Fibroblast of lung (primary cell): ENCODE data around the gene CDK6. TPM values are rescaled to one million over a fixed set of nuclear protein-coding genes. Genes with fewer than 3 reads are reported as not detected.

Experiments
- DNase-seq, 2 donors: peaks; one replicate each; pipeline versions ENCODE4 v3.0.0 to v3.0.0-alpha.2; 2010; ENCODE audit warnings: low read depth in 2 of 2
- H2AFZ ChIP-seq: 2 replicates; pipeline ENCODE4 v1.5.1; 2012; ENCODE audit warnings: low read length, control low read depth, inconsistent platforms
- H3K27ac ChIP-seq: 2 replicates; pipeline ENCODE4 v1.5.1; 2011; ENCODE audit warnings: low read length, control low read depth; ENCODE audit not compliant: insufficient read depth
- H3K27me3 ChIP-seq: 2 replicates; pipeline ENCODE4 v1.5.1; 2011; ENCODE audit warnings: mild to moderate bottlenecking, low read length; ENCODE audit not compliant: control insufficient read depth, insufficient read depth
- H3K36me3 ChIP-seq: 2 replicates; pipeline ENCODE4 v1.5.1; 2011; ENCODE audit warnings: low read length; ENCODE audit not compliant: control insufficient read depth, insufficient read depth
- H3K4me1 ChIP-seq: 2 replicates; pipeline ENCODE4 v1.5.1; 2011; ENCODE audit warnings: low read length; ENCODE audit not compliant: control insufficient read depth, insufficient read depth; ENCODE audit errors: extremely low read depth
- H3K4me2 ChIP-seq: 2 replicates; pipeline ENCODE4 v1.5.1; 2011; ENCODE audit warnings: low read length, control low read depth; ENCODE audit not compliant: insufficient read depth; ENCODE audit errors: extremely low read depth
- H3K4me3 ChIP-seq, 4 experiments: fragments of 200-600 bp in 1 of 4; sonication (generic) in 1 of 4; replicated peaks in 1 of 4; 2 replicates each; pipeline ENCODE4 v1.5.1; 2011 to 2016; ENCODE audit warnings: low read length in 4 of 4, low read depth in 3 of 4, mild to moderate bottlenecking in 3 of 4, control low read depth in 2 of 4, inconsistent platforms in 1 of 4, mixed read lengths in 1 of 4; ENCODE audit not compliant: insufficient read depth in 1 of 4; ENCODE audit errors: control extremely low read depth in 1 of 4
- H3K79me2 ChIP-seq: 2 replicates; pipeline ENCODE4 v1.5.1; 2012; ENCODE audit warnings: mild to moderate bottlenecking, low read length, inconsistent platforms; ENCODE audit not compliant: control insufficient read depth, insufficient read depth
- H3K9ac ChIP-seq: 2 replicates; pipeline ENCODE4 v1.5.1; 2011; ENCODE audit warnings: mild to moderate bottlenecking, low read length, control low read depth; ENCODE audit not compliant: insufficient read depth
- H3K9me3 ChIP-seq: 2 replicates; pipeline ENCODE4 v1.5.1; 2012; ENCODE audit warnings: low read depth, low read length; ENCODE audit not compliant: control insufficient read depth, insufficient read depth
- H4K20me1 ChIP-seq: 2 replicates; pipeline ENCODE4 v1.5.1; 2011; ENCODE audit warnings: low read length; ENCODE audit not compliant: control insufficient read depth, insufficient read depth; ENCODE audit errors: extremely low read depth
- CTCF ChIP-seq, 2 donors: IDR thresholded peaks in 1 of 2; conservative IDR thresholded peaks in 1 of 2; 1 replicate in 1 of 2; 2 replicates in 1 of 2; pipeline ENCODE4 v1.5.1; 2011 to 2012; ENCODE audit warnings: low read length in 2 of 2, control low read depth in 1 of 2, inconsistent platforms in 1 of 2, low read depth in 1 of 2, mild to moderate bottlenecking in 1 of 2
- EZH2 ChIP-seq: IDR thresholded peaks from 2 replicates; pipeline ENCODE4 v1.5.1; 2012; ENCODE audit warnings: low read length, control low read depth, mild to moderate bottlenecking; ENCODE audit errors: missing control alignments
- polyA plus RNA-seq, 2 donors: library from polyadenylated mRNA; depleted of rRNA in 1 of 2; stranded (reverse) in 1 of 2; unstranded in 1 of 2; fragments of >200 nt; gene quantifications; 2 replicates each; pipeline ENCODE4 v1.2.1, GENCODE V29; 2011 to 2012; ENCODE audit warnings: missing spikeins in 1 of 2
- total RNA-seq: library from RNA; depleted of rRNA; stranded (reverse); fragments of >200 nt; gene quantifications from 2 replicates; pipeline ENCODE4 v1.2.1, GENCODE V29; 2014

CDK6 gene
- total and polyA plus RNA-seq, 2 donors (not counting 1 experiment from before 2014, with no cell fraction given): 17.8 to 19.2 TPM

GRCh38 chr7:92824901-92825480 lies 11.4 kb downstream of the CDK6 start:
- no peaks in the 10 kb centered on the region for H4K20me1 ChIP-seq
- peaks cover 90% of the 10 kb centered on the region for H3K79me2 ChIP-seq
- H3K27me3 ChIP-seq: no peaks in the 10 kb centered on the region
- H3K36me3 ChIP-seq: no peaks in the 10 kb centered on the region
- H3K4me3 ChIP-seq: no peak overlapping the region
- peaks cover 2% of the 10 kb centered on the region for H3K4me1 ChIP-seq
- no peak for DNase-seq
- H2AFZ ChIP-seq: no peak overlapping the region
- no peaks in the 10 kb centered on the region for H3K9me3 ChIP-seq
- TF ChIP-seq EZH2: no peak
- no peak for TF ChIP-seq CTCF (conservative IDR thresholded peaks at IDR 0.05 in 1 of 2, IDR thresholded peaks at IDR 0.05 in 1 of 2; ENCODE audit: low read depth in 1 of 2, low read length in 2 of 2)
- H3K27ac ChIP-seq: no peak overlapping the region
- no peak overlapping the region for H3K9ac ChIP-seq
- H3K4me2 ChIP-seq: no peak overlapping the region

- no peak for DNase-seq
- Histone ChIP-seq H3K4me3 (no peak overlapping the region), H3K9ac (no peak overlapping the region), H3K36me3 (no peaks in the 10 kb centered on the region), H2AFZ (no peak overlapping the region), H4K20me1 (no peaks in the 10 kb centered on the region), H3K79me2 (peaks cover 90% of the 10 kb centered on the region), H3K27me3 (no peaks in the 10 kb centered on the region), H3K4me1 (peaks cover 2% of the 10 kb centered on the region), H3K27ac (no peak overlapping the region), H3K9me3 (no peaks in the 10 kb centered on the region), H3K4me2 (no peak overlapping the region)
- TF ChIP-seq CTCF (conservative IDR thresholded peaks at IDR 0.05 in 1 of 2, IDR thresholded peaks at IDR 0.05 in 1 of 2; ENCODE audit: low read depth in 1 of 2, low read length in 2 of 2) (no peak), EZH2 (no peak)
Measured at GRCh38 chr7:92824450-92824849, 11.9 kb downstream of the CDK6 start.

- no peak overlapping the region for H3K9ac ChIP-seq
- no peaks in the 10 kb centered on the region for H4K20me1 ChIP-seq
Measured at GRCh38 chr7:92823042-92823441, 13.3 kb downstream of the CDK6 start.

More at GRCh38 chr7:92823042-92823441, 13.3 kb downstream of the CDK6 start:
- no peak for DNase-seq
- Histone ChIP-seq H2AFZ (no peak overlapping the region), H3K4me3 (no peak overlapping the region), H3K36me3 (no peaks in the 10 kb centered on the region), H3K9me3 (no peaks in the 10 kb centered on the region), H3K79me2 (peaks cover 90% of the 10 kb centered on the region), H3K27ac (no peak overlapping the region), H3K27me3 (no peaks in the 10 kb centered on the region), H3K4me2 (no peak overlapping the region), H3K4me1 (peaks cover 2% of the 10 kb centered on the region)
- no peak for TF ChIP-seq EZH2
- TF ChIP-seq CTCF (conservative IDR thresholded peaks at IDR 0.05 in 1 of 2, IDR thresholded peaks at IDR 0.05 in 1 of 2; ENCODE audit: low read depth in 1 of 2, low read length in 2 of 2): no peak
